ENCODE results near the gene SPON1.

The SPON1 gene

DNA sequence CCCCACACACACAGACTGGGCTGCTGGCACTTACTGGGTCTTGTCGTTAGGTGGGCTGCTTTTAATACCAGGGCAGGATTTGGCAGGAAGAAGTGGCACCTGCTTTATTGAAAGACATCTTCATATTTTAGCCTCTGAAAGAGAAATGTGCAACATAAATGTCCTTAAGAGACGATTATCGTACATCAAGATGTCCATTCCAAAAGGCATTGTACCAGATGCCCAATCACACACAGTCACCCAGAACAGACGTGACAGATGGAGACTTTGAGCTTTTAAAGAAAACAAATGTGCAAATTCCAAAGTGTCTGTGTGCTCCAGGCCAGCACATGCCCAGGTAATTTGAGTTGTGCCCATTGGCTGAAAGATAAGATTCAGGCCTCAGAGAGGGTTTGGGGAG is 240.8 kb downstream of the SPON1 start:
- TF ChIP-seq, protein P1, sequence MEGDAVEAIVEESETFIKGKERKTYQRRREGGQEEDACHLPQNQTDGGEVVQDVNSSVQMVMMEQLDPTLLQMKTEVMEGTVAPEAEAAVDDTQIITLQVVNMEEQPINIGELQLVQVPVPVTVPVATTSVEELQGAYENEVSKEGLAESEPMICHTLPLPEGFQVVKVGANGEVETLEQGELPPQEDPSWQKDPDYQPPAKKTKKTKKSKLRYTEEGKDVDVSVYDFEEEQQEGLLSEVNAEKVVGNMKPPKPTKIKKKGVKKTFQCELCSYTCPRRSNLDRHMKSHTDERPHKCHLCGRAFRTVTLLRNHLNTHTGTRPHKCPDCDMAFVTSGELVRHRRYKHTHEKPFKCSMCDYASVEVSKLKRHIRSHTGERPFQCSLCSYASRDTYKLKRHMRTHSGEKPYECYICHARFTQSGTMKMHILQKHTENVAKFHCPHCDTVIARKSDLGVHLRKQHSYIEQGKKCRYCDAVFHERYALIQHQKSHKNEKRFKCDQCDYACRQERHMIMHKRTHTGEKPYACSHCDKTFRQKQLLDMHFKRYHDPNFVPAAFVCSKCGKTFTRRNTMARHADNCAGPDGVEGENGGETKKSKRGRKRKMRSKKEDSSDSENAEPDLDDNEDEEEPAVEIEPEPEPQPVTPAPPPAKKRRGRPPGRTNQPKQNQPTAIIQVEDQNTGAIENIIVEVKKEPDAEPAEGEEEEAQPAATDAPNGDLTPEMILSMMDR (conservative IDR thresholded peaks at IDR 0.05; ENCODE audit: control insufficient read depth, insufficient read depth, low read depth, low read length), result no peak
- H3K4me3 ChIP-seq (ENCODE audit: control insufficient read depth, low read depth, low read length), result no peak overlapping the region
- no peak for DNase-seq (ENCODE audit: low read depth)

DNA sequence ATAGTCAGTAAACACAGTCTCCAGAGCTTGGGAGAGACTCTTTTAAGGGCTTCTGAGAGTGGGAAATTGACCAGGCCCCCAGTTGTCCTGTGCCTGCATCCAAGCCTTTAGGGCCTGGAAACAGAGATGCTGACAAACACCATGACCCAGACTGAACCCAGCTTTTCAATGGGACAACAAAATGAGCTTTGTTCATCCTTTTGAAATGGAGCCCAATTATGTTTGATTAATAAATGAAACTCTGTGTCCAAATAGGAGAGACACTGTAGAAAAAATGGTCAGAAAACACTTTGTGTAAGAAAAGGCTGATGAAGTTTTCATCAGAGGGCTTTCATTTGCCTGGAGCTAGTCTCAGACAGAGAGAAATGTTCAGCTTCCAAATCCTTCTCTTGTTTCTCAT is 250.5 kb downstream of the SPON1 start:
- DNase-seq (ENCODE audit: low read depth), result no peak
- TF ChIP-seq, protein P1 (conservative IDR thresholded peaks at IDR 0.05; ENCODE audit: control insufficient read depth, insufficient read depth, low read depth, low read length), result no peak
- H3K4me3 ChIP-seq (ENCODE audit: control insufficient read depth, low read depth, low read length), result no peak overlapping the region

DNA sequence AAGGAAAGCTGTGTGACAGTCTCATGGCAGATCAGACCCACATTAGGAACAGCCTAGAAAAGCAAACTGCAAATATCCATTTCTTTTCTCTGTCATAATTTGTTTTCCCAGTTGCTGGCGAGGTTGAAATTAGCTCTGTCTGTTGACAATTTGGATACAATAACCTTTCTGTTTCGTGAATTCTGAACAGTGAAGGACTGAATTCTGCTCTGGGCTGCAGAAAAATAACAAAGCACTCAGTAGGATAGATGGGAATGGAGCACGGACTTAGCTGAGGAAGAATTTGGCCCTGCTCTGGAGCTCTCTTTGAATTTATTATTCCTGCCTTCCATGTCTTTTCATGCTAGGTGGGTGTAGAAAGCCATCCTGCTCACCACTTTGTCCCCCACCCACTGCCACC is 256.2 kb downstream of the SPON1 start:
- H3K4me3 ChIP-seq (ENCODE audit: control insufficient read depth, low read depth, low read length), result no peak overlapping the region
- no peak for DNase-seq (ENCODE audit: low read depth)
- TF ChIP-seq, protein P1 (conservative IDR thresholded peaks at IDR 0.05; ENCODE audit: control insufficient read depth, insufficient read depth, low read depth, low read length), result no peak

DNA sequence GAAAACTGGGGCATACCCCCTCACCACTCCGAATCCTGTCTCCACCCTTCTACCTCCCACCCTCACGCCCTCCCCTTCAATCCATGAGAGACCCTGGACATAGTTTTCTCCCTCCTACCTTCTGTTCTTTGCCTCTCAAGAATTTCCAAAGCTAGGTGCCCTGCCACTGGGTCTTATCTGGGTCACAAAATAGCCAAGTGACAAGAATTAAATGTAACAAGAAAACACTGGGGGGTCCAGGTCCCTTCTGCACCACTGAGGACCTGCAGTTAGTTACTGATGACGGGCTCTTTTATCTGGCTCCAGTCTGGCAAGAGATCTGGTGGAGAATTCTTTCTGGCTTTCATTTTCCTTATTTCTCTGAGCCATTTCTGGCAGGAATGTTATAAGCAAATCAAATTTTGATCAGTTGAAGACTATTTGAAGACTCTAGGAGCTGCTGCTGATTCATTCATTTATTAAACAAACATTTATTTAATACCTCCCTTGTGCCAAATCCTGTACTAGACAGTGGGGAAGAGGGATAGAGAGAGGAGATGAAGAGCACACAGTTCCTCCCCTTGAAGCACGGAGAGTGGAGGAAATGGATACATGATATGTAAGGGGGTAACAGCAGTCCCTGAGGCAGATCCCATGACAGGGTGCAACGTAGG is 261.2 kb downstream of the SPON1 start:
- TF ChIP-seq, protein P1 (conservative IDR thresholded peaks at IDR 0.05; ENCODE audit: control insufficient read depth, insufficient read depth, low read depth, low read length), result no peak
- no peak for DNase-seq (ENCODE audit: low read depth)
- no peak overlapping the region for H3K4me3 ChIP-seq (ENCODE audit: control insufficient read depth, low read depth, low read length)

DNA sequence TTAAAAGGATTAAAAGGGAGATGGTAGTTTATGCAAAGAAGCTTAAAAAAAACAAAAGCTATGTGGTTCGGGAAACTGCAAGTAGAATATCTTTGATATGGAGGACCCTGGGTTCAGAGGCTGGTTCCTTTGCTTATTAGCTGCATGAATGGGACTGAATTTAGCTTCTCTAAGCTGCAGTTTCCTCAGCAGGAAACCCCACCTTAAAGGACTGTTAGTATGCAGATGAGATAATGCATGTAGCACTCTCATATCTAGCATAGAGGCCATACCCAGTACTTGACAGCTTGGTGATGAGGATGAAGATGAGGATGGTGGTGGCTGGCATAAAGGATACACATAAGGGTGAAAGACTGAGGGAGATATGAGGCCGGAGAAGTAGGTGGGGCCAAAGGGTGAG is 261.9 kb downstream of the SPON1 start:
- no peak for DNase-seq (ENCODE audit: low read depth)
- H3K4me3 ChIP-seq (ENCODE audit: control insufficient read depth, low read depth, low read length), result no peak overlapping the region
- TF ChIP-seq, protein P1 (conservative IDR thresholded peaks at IDR 0.05; ENCODE audit: control insufficient read depth, insufficient read depth, low read depth, low read length), result no peak

DNA sequence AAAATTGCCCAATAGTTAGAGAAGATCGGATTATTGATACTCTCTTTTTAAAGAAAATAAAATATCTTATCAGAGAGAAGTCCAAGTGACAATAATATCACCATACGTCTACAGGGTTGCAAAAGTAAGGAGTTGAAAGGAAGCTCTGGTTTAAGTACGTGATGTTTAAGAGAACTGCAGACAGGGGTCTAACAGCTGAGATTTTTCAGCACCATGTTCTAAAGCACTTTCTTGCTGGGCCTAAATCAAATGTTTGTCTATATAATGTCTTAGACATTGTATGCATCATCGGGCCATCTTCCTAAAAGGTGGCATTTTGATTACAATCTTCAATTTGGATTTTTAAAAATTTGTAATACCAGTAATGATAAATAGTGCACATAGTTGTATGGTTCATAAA is 263.1 kb downstream of the SPON1 start:
- no peak for DNase-seq (ENCODE audit: low read depth)

More for the DNA sequence above, 263.1 kb downstream of the SPON1 start:
- TF ChIP-seq, protein P1 (conservative IDR thresholded peaks at IDR 0.05; ENCODE audit: control insufficient read depth, insufficient read depth, low read depth, low read length), result no peak
- H3K4me3 ChIP-seq (ENCODE audit: control insufficient read depth, low read depth, low read length), result no peak overlapping the region
